Umbilical cord (tissue), 2 donors: Measurements from ENCODE around the gene STAP2. TPM values are rescaled to one million over a fixed set of nuclear protein-coding genes. Genes with fewer than 3 reads are reported as not detected.

Source experiments
- DNase-seq: peaks from one replicate; pipeline ENCODE4 v3.0.0-alpha.2; 2015; ENCODE audit warnings: low spot score
- total RNA-seq: library from RNA; depleted of rRNA; stranded (reverse); fragments of >200 nt; gene quantifications from one replicate; pipeline ENCODE4 v1.2.3, GENCODE V29; 2014; ENCODE audit warnings: low replicate concordance; ENCODE audit not compliant: insufficient read depth

STAP2 gene
- total RNA-seq, 1 donor from 2014 or later = not detected

GRCh38 chr19:4328243-4328990 is 10.2 kb downstream of the STAP2 start:
- peak; percentile 97 for DNase-seq

- no peak for DNase-seq
Observed at GRCh38 chr19:4327877-4328242, 10.8 kb downstream of the STAP2 start.

DNA sequence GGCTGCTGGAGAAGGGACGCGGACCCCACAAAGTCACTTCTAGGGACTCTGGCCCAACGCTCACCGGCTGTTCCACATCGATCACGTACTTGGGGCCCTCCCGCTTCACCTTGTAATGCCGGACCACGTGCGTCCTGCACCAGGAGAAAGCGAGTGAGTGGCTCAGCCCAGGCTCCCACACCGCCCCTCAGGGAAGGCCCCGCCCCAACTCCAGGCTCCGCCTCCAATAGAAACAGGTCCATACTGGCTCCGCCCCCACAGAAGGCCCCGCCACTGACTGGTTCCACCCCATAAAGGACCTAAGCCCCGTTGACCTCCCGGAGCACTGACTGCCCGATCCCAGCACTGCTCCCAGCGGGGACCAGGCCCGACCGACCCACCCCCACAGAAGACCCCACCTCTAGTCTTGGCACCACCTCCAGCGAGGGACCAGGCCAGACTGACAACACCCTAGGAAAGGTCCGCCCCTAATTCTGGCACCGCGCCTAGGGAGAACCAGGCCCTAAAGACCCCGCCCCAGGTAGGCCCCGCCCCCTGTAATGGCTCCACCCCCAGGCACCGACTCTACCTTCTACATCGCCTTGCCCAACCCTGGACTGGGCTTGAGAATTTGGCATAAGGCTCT is 11.3 kb downstream of the STAP2 start:
- peak; percentile 59 for DNase-seq

- no peak for DNase-seq
Observed at GRCh38 chr19:4326837-4327251, 11.8 kb downstream of the STAP2 start.

GRCh38 chr19:4326215-4326836 is 12.3 kb downstream of the STAP2 start:
- DNase-seq = no peak

GRCh38 chr19:4324228-4324627 is 14.4 kb downstream of the STAP2 start:
- DNase-seq = no peak

DNA sequence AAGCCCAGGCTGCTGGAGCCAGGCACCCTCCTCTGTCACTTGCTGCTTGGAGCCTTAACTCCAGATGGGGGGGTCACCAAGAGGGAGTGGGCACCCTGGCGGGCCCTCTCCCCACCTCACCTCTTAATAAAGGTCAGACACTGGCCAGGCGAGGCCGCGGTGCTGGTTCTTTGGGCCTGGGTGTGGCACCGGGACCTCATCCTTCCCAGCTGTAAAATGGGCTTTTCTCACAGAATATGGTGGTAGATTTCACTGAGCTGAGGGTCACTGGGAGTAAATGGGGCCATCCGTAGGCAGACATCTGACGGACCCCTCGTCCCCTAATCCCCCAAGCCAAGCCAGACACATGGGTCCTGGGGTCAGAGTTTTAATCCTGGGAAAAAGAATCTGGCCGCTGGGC is 14.9 kb downstream of the STAP2 start:
- no peak for DNase-seq

- DNase-seq = no peak
Observed at GRCh38 chr19:4322942-4323665, 15.5 kb downstream of the STAP2 start.

- no peak for DNase-seq
Observed at GRCh38 chr19:4320419-4320818, 18.2 kb downstream of the STAP2 start.

DNA sequence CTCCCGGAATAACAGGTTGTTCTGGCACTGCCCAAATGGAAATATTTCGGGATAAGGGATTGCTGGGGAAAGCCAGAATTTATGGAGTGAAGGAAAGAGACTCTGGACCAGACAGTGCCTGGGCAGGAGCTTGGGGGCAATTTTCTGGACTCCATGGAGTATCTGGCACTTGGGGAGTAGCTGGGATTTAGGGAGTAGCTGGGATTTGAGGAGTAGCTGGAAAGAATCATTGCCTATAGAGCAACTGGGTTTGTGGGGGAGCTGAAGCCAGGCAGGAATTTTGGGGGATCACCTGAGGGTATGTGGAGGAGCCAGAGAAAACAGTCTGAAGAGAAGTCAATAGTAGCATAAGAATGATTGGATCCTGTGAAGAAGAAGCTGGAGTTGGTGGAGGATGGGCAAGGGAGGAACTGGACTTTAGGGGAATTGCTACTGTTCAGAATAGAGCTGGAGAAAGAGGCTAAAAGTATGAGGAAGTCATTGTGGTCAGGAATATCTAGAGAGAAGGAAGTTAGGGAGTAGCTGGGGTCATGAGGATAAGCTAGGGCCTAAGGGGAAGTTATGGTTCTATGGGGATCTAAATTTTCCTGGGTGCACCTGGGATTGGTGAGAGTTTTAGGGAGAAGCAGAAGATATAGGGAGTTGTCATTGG is 19.4 kb downstream of the STAP2 start:
- DNase-seq = no peak

DNA sequence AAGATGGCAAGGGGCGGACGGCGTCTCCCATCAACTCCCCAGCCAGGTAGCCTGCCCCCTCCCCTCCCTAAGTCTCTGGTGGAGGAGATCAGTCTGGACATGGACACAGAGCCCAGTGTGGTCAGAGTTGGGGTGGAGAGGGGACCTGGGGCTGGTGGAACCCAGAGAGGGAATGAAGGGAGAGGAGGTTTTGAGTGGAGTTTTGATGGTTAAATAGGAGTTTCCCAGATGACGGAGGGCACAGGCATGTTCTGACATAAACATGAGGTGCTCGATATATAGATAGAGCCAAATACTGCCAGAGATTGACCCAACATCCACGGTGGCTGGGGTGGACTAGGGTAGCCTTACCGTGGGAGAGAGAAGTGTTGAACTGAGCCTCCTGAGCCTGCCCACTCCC is 20.2 kb downstream of the STAP2 start:
- no peak for DNase-seq

GRCh38 chr19:4316956-4317355 is 21.7 kb downstream of the STAP2 start:
- no peak for DNase-seq

DNA sequence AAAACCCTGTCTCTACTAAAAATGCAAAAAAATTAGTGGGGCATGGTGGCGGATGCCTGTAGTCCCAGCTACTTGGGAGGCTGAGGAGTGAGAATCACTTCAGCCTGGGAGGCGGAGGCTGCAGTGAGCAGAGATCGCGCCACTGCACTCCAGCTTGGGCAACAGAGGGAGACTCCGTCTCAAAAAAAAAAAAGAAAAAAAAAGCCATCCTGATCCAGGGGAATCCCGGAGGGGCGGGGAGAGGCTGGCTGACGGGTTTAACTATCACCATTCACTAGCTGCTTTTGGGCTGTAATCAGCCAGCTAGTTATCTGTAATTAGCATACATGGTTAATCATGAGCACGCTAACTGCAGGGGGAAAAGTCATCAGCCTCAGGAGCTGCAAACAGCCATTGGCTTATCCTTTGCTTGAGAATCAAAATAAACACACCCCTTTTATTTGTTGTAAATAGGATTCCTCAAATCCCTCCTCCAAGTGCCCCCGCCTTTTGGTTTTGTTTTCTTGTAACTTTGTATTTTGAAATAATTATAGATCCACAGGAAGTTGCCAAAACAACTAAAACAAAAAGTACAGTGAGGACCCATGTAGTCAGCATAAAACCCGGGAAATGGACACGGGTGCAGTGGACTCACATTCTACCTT is 24.7 kb downstream of the STAP2 start:
- no peak for DNase-seq

DNA sequence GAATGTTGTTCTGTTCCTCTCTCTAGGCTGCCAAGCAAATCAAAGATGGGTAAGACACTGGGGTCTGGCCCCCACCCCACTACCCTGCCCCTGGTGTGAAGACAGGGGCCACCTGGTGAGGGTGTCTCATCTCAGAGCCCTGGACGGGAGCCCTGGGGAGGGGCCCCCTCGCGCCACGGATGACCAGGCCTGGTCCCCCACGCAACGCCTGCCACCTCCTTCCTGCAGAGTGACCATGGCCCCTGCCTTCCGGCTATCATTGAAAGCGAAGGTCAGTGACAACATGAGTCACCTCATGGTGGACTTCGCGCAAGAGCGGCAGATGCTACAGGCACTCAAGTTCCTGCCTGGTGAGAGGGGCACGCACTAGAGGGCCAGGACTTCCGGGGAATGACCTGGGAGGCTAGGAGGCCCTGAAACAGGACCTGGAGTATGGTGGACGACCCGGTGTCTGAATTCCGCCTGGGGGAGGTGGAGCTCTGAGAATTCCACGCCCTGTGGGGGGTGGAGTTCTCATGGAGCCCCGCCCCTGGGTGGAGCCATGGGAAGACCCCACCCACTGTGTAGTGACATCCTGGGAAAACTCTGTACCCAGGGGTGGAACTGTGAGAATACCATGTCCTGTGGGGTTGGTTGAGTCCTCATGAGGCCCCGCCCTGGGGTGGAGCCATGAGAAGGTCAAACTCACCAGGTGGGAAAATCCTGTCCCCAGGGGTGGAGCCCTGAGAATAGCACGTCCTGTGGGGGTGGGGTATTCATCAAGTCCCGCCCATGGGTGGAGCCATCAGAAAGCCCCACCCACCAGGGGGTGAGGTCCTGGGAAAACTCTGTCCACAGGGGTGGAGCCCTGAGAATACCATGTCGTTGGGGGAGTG is 28.1 kb downstream of the STAP2 start:
- no peak for DNase-seq

- DNase-seq = no peak
Observed at GRCh38 chr19:4305659-4306058, 33.0 kb downstream of the STAP2 start.

GRCh38 chr19:4305257-4305612 is 33.4 kb downstream of the STAP2 start:
- no peak for DNase-seq

DNA sequence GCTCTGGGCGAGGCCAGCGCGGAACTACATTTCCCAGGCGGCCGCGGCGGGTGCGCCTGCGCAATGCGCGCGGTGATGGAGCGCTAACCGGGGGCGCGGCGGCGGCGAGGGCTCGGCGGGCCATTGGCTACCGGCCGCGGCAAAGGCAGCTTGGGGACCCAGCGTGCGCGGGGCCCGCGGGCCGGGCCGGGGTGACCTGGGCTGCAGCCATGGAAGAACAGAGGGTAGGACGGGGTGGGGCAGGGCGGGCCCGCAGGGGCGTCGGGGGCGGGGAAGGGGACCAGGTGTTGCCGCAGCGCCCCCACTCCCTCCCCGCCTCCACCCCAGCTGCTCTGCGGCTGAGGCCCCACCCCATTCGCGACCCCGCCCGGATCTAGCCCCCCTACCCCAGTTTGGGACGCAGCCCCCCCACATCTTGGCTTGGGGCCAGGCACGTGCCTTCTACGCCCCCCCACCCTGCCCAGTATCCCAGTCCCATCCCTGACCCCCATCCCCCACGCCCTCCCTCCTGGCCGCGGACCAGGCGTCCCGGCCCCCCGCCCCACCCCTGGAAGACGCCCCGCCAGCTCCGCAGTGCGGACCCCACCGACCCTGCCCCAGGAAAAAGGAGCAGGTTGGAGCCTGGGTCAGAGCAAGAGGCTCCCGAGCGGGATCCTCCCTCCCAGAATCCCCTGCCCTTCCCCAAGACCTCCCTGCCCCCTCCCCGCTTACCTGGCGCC is 33.9 kb downstream of the STAP2 start, which contains the start of gene FSD1:
Gene FSD1, plus strand, starts transcription at position 61 of the 719 bp plus-strand sequence. Its CDS starts 149 bp downstream, at position 210.
- peak; percentile 24 for DNase-seq

GRCh38 chr19:4303819-4304537 is 34.6 kb downstream of the STAP2 start:
- no peak for DNase-seq

DNA sequence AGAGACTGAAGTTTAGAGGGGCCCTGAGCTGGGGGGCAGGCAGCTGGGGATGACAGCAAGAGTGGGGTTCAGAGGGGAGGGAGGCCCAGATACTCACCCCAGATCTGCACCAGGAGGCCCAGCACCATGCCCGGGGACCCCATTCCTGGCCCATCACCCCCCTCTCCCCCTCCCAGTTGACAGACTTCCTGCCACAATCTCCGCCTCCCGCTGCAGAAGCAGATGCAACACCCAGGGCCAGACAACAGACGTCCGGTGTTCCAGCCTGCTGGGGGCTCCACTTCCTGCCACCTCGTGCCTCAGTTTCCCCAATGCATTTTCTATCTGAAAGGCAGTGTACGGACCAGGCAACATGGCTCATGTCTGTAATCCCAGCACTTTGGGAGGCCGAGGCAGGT is 36.4 kb downstream of the STAP2 start, which contains the start of gene TMIGD2:
Gene TMIGD2, minus strand, starts transcription at position 147 of the 398 bp plus-strand sequence. Its CDS starts 4 bp downstream, at position 143.
- peak; percentile 15 for DNase-seq
